Mucosa of descending colon (tissue), 3 donors: ENCODE measurements around the gene GSTT4. TPM values are rescaled to one million over a fixed set of nuclear protein-coding genes. Genes with fewer than 3 reads are reported as not detected.
"Not testable (repeated sequence)": the region's sequence is repeated elsewhere in the genome, so short reads cannot be mapped to it uniquely, and the experiment has no call there.

Experiments
- ATAC-seq: fragments of 200-7000 bp; cut with Tn5 transposase; one replicate; pipeline ENCODE4 v1.9.1; 2020; ENCODE audit warnings: mild to moderate bottlenecking, moderate library complexity
- DNase-seq, 3 donors: peaks; one replicate each; pipeline ENCODE4 v3.0.0-alpha.2; 2020
- H3K36me3 ChIP-seq: fragments of 200-600 bp; one replicate; pipeline ENCODE4 v1.8.0; 2021; ENCODE audit warnings: low read depth, mild to moderate bottlenecking
- H3K4me1 ChIP-seq: fragments of 200-600 bp; one replicate; pipeline ENCODE4 v1.8.0; 2021; ENCODE audit warnings: low read depth, mild to moderate bottlenecking
- H3K4me3 ChIP-seq: fragments of 200-600 bp; one replicate; pipeline ENCODE4 v1.8.0; 2021; ENCODE audit warnings: mild to moderate bottlenecking
- H3K9me3 ChIP-seq: fragments of 200-600 bp; one replicate; pipeline ENCODE4 v1.8.0; 2021; ENCODE audit warnings: mild to moderate bottlenecking
- intact Hi-C, 2 donors: fragments of 100-400 bp; cut with DNase I in 1 of 2; cut with micrococcal nuclease in 1 of 2; formaldehyde crosslinking; loops; one replicate each; pipeline versions ENCODE4 v1.11.0 to v1.11.1; 2022; cut with DNase I, micrococcal nuclease
- total RNA-seq, 3 donors: library from RNA; stranded (reverse); fragmentation: NEBNext Ultra II Directional in 2 of 3; extraction: Animal tissue kit (Norgen Biotek cat#: 25700) in 2 of 3; gene quantifications; one replicate each; pipeline versions ENCODE4 v1.2.1 to v1.2.4, GENCODE V29; 2021 to 2023
- TF ChIP-seq, protein P1 (sequence below): fragments of 200-600 bp; IDR thresholded peaks from one replicate; pipeline ENCODE4 v1.8.0; 2022; ENCODE audit warnings: antibody characterized with exemption, mild to moderate bottlenecking
- donor health status: DM: no; HTN: no; CAD: no; lungs with moderate emphysema.
- donor health status: DM: no; HTN: no; CAD: no.
- donor health status: DM: no; HTN: yes; CAD: no.

Gene GSTT4
- total RNA-seq, 3 donors from 2014 or later = not detected

DNA sequence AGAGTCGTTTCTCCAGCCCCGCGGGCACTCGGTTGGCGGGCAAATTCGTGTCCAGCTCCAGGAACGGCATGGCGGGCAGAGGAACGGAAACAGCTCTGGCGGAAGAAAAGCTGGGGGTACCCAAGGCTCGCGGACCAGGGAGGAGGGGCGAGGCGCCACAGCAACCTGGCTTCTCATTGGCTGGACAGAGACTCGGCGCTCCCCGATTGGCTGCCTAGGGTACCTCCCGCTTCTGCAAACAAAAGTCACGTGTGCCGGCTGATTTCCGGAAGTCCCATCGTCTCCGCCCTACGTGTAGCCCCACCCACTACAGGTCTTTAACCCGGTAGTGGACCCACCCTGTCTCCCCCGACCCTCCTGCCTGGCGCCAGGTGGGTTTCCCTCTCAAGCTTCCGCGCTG is 30.9 kb downstream of the GSTT4 start, which contains the start of gene DDT:
Gene DDT, minus strand, starts transcription at position 97 of the 400 bp plus-strand sequence. Its CDS starts 27 bp downstream, at position 70.
- not testable (repeated sequence) for H3K9me3 ChIP-seq, H3K4me1 ChIP-seq, DNase-seq, H3K36me3 ChIP-seq, H3K4me3 ChIP-seq
- ATAC-seq = peak; percentile 96
- intact Hi-C loops = loop anchor here in 1 of 2 donors (5.0 kb wide), 1 partner anchor 47 kb away; no protein-coding TSS in a partner anchor

DNA sequence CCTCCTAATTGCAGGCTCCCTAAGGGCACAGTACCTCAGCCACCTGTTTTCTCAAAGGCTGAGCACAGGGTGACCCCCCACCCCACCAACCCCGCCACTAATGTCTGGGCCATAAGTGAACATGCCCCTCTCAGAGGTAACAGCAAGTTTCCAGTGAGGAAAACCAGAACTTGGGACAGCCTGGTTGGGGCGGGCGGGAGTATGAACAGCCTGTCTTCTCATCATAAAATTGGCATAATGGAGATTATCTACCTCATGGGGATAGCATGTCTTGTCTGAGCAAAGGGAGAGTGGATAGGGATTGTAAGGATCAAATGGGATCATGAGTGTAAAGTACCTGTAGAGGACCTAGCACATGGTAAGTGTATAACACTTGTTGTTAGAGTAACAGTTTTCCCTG is 33.3 kb downstream of the GSTT4 start:
- not testable (repeated sequence) for H3K4me3 ChIP-seq, H3K36me3 ChIP-seq, H3K4me1 ChIP-seq, DNase-seq, H3K9me3 ChIP-seq, ATAC-seq
- intact Hi-C loops = loop anchor here in 1 of 2 donors (5.0 kb wide), 1 partner anchor 45 kb away; no protein-coding TSS in a partner anchor

DNA sequence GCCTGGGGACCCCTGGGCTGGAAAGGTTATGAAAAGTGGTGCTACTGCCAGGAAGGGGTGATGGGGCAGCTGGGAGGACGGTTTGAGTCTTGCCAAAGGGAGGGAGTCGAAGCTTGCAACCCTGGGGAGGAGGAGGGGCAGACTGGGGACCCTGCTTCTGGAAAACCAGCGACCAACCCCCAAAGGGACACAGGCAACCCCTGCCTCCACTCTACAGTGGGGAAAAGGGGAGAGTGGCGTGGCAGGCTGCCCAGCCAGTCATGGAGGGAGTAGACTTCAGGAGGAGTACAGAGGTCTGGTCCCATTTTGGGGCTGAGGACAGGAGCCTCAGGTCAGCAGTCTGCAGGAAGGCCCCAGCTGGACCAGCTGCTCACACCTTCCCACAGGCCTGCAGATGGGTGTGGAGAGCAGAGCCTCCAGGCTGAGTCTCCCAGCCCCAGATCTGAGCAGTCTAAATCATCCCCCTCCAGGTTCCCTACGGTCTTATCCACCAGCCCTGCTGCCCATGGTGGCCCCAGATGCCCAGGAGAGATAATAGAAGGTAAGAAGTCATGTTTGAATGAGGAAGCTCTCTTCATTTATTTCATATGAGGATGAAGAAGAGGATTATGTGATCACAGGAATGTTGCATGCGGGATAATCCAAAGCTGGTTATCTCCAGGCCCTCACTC is 34.3 kb downstream of the GSTT4 start:
- DNase-seq = no peak
- intact Hi-C loops = loop anchor here in 1 of 2 donors (5.0 kb wide), 1 partner anchor 44 kb away; no protein-coding TSS in a partner anchor
- ATAC-seq = no peak
- Histone ChIP-seq H3K9me3 (no peaks in the 10 kb centered on the region), H3K4me3 (no peak overlapping the region), H3K36me3 (peaks cover 3% of the 10 kb centered on the region), H3K4me1 (no peaks in the 10 kb centered on the region)
- TF ChIP-seq, protein P1, sequence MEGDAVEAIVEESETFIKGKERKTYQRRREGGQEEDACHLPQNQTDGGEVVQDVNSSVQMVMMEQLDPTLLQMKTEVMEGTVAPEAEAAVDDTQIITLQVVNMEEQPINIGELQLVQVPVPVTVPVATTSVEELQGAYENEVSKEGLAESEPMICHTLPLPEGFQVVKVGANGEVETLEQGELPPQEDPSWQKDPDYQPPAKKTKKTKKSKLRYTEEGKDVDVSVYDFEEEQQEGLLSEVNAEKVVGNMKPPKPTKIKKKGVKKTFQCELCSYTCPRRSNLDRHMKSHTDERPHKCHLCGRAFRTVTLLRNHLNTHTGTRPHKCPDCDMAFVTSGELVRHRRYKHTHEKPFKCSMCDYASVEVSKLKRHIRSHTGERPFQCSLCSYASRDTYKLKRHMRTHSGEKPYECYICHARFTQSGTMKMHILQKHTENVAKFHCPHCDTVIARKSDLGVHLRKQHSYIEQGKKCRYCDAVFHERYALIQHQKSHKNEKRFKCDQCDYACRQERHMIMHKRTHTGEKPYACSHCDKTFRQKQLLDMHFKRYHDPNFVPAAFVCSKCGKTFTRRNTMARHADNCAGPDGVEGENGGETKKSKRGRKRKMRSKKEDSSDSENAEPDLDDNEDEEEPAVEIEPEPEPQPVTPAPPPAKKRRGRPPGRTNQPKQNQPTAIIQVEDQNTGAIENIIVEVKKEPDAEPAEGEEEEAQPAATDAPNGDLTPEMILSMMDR = no peak

DNA sequence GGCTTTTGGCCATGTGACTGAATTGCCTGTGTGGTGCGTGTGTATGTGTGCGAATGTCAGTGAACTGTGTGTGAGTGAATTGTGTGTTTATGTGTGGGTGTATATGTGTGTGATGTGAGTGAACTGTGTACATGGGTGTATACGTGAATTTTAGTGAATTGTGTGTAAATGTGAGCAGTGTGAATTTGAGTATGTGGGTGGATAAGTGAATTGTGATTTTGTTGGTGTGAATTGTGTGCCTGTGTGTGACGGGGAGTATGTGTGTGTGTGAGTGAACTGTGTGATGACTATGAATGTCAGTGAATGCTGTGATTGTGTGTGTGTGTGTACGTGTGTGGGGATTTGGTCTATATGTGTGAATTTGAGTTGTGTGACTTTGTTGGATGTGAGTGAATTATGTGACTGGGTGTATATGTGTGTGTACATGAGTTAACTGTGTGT is 35.0 kb downstream of the GSTT4 start:
- H3K4me1 ChIP-seq = no peaks in the 10 kb centered on the region
- H3K9me3 ChIP-seq = no peaks in the 10 kb centered on the region
- intact Hi-C loops = loop anchor here in 1 of 2 donors (5.0 kb wide), 1 partner anchor 43 kb away; no protein-coding TSS in a partner anchor
- H3K4me3 ChIP-seq = no peak overlapping the region
- ATAC-seq = no peak
- DNase-seq = no peak
- TF ChIP-seq, protein P1 = no peak
- H3K36me3 ChIP-seq = peaks cover 3% of the 10 kb centered on the region

DNA sequence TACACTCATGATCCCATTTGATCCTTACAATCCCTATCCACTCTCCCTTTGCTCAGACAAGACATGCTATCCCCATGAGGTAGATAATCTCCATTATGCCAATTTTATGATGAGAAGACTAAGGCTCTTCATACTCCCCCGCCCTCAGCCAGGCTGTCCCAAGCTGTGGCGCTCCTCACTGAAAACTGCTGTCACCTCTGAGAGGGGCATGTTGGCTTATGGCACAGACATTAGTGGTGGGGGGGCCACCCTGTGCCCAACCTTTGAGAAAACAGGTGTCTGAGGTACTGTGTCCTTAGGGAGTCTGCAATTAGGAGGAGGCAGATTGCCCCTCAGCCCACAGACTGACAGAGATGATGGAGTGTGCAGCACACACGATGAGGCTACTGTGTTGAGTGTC is 36.2 kb downstream of the GSTT4 start:
- no peak for DNase-seq
- Histone ChIP-seq H3K4me1 (no peaks in the 10 kb centered on the region), H3K36me3 (peaks cover 3% of the 10 kb centered on the region), H3K9me3 (no peaks in the 10 kb centered on the region), H3K4me3 (no peak overlapping the region)
- ATAC-seq = no peak
- TF ChIP-seq, protein P1 = no peak
- intact Hi-C loops = no loop called here

DNA sequence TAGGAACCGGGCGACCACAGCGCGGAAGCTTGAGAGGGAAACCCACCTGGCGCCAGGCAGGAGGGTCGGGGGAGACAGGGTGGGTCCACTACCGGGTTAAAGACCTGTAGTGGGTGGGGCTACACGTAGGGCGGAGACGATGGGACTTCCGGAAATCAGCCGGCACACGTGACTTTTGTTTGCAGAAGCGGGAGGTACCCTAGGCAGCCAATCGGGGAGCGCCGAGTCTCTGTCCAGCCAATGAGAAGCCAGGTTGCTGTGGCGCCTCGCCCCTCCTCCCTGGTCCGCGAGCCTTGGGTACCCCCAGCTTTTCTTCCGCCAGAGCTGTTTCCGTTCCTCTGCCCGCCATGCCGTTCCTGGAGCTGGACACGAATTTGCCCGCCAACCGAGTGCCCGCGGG is 38.7 kb downstream of the GSTT4 start, which contains the start of gene DDTL:
Gene DDTL, plus strand, starts transcription at position 321 of the 400 bp plus-strand sequence. Its CDS starts 27 bp downstream, at position 348.
- intact Hi-C loops, H3K36me3 ChIP-seq, H3K9me3 ChIP-seq, H3K4me1 ChIP-seq, H3K4me3 ChIP-seq, DNase-seq: not testable (repeated sequence)
- ATAC-seq = peak; percentile 96

DNA sequence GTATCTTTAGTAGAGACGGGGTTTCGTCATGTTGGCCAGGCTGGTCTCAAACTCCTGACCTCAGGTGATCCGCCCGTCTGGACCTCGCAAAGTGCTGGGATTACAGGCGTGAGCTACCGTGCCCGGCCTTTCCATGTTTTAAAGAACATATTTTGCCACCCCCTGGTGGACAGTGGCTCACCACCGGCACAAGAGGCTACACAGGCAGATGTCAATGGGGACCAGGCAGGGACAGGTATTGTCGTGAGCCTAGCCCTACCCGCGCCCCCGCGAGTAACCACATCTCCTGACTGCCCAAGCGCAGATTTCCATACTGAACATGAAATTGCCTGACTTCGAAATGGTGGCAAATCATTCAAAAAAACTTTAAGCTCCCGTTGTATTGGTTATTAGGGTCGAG is 39.2 kb downstream of the GSTT4 start:
- H3K4me3 ChIP-seq, H3K36me3 ChIP-seq, intact Hi-C loops, DNase-seq, H3K4me1 ChIP-seq, H3K9me3 ChIP-seq: not testable (repeated sequence)
- ATAC-seq = peak; percentile 58

DNA sequence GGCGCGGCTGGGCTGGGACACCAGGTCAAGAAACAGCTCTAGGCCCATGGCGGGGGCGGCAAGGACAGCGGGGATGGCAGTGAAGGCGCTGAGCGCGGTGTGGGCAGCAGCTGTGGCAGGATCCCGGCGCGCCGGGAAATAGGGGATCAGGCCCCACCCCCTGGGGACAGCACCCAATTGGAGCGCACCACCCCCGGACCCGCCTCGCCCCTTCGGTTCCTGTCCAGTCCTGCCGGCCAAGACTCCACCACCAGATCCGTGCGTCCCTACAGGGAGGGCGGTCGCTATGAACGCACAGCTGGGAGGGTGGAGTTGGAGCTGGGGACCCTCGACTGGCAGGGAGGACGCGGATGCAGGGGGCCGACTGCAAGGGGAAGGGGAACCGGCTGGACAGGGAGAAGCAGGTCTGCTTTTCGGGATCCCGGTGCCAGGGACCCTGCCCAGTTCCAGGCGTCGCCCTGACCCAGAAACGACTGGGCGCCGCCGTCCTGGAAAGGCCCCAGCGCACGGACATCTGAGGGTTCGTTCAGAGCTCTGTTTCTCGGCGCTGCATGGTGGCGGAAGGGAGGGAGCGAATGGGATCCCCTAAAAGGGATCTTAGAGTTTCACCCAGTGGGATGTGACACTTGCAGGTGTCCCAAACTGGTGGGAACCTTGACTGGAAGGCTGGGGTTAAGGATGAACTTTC is 44.0 kb downstream of the GSTT4 start, which contains the start of gene GSTT2B:
Gene GSTT2B, minus strand, starts transcription at position 112 of the 688 bp plus-strand sequence. Its CDS starts 64 bp downstream, at position 48.
- not testable (repeated sequence) for H3K36me3 ChIP-seq, H3K4me3 ChIP-seq
- ATAC-seq = peak; percentile 79

More for the DNA sequence above, 44.0 kb downstream of the GSTT4 start, which contains the start of gene GSTT2B:
- intact Hi-C loops, DNase-seq, H3K4me1 ChIP-seq, H3K9me3 ChIP-seq: not testable (repeated sequence)
